Measurements from ENCODE around the gene CSTPP1.
"Not testable (repeated sequence)": the region's sequence is repeated elsewhere in the genome, so short reads cannot be mapped to it uniquely, and the experiment has no call there.

CSTPP1 gene

DNA sequence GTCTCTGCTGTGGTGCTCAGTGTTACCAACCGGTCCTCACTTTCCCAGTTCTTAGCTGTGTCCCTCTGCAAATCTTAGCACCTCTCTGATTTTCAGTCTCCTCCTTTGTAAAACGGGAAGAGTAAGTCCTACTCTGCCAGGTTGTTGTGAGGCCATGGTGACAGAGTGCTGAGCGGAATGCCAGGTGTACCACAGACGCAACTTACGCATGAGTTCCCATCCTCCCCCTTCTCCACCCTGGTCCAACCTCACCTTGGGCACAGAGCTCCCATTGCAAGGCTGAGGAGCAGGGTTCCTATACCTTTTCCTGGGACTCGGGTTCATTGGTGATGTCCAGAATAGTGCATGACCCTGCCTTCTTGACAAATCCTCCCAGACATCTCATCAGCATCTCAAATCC lies 270.9 kb downstream of the CSTPP1 start:
- DNase-seq (ENCODE audit: low read depth): no peak
- TF ChIP-seq, protein P1, sequence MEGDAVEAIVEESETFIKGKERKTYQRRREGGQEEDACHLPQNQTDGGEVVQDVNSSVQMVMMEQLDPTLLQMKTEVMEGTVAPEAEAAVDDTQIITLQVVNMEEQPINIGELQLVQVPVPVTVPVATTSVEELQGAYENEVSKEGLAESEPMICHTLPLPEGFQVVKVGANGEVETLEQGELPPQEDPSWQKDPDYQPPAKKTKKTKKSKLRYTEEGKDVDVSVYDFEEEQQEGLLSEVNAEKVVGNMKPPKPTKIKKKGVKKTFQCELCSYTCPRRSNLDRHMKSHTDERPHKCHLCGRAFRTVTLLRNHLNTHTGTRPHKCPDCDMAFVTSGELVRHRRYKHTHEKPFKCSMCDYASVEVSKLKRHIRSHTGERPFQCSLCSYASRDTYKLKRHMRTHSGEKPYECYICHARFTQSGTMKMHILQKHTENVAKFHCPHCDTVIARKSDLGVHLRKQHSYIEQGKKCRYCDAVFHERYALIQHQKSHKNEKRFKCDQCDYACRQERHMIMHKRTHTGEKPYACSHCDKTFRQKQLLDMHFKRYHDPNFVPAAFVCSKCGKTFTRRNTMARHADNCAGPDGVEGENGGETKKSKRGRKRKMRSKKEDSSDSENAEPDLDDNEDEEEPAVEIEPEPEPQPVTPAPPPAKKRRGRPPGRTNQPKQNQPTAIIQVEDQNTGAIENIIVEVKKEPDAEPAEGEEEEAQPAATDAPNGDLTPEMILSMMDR (conservative IDR thresholded peaks at IDR 0.05; ENCODE audit: low read depth, low read length): no peak
- no peak overlapping the region for H3K4me3 ChIP-seq (ENCODE audit: low read length)

DNA sequence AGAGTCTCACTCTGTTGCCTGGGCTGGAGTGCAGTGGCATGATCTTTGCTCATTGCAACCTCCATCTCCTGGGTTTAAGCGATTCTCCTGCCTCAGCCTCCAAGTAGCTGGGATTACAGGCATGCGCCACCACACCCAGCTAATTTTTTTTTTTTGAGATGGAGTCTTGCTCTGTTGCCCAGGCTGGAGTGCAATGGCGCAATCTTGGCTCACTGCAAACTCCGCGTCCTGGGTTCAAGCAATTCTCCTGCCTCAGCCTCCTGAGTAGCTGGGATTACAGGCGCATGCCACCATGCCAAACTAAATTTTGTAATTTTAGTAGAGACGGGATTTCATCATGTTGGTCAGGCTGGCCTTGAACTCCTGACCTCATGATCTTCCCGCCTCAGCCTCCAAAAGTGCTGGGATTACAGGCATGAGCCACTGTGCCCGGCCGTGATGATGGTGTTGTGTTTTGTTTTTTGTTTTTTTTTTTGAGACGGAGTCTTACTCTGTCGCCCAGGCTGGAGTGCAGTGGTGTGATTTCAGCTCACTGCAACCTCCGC lies 271.5 kb downstream of the CSTPP1 start:
- H3K4me3 ChIP-seq (ENCODE audit: low read length); DNase-seq (ENCODE audit: low read depth): not testable (repeated sequence)

DNA sequence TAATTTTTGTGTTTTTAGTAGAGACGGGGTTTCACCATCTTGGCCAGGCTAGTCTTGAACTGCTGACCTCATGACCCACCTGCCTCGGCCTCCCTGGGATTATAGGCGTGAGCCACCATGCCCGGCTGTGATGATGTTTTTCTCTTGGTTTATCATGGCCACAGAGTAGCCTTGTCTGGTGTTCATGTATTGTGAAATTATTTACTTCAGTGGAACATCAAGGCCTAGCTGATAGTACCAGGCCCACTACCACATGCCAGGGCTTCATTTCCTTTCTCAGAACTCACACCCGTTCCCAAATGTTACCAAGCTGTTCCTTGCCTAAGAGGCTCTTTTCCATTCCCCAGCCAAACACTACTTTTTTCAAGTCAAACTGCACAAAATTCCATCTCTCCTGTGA lies 272.1 kb downstream of the CSTPP1 start:
- no peak overlapping the region for H3K4me3 ChIP-seq (ENCODE audit: low read length)
- TF ChIP-seq, protein P1 (conservative IDR thresholded peaks at IDR 0.05; ENCODE audit: low read depth, low read length): no peak
- no peak for DNase-seq (ENCODE audit: low read depth)
